MM.1S (cell line): ENCODE data around the gene DDX24.

Source experiments
- DNase-seq: peaks from one replicate; pipeline ENCODE4 v3.0.0-alpha.2; 2015
- H2AFZ ChIP-seq: fragments of 300-600 bp; sonication (generic); 2 replicates; pipeline ENCODE4 v1.6.0; 2016; ENCODE audit warnings: antibody characterized with exemption, low read length
- H3F3A ChIP-seq: fragments of 300-600 bp; sonication (generic); 2 replicates; pipeline ENCODE4 v1.6.1; 2016; ENCODE audit warnings: mild to moderate bottlenecking, antibody characterized with exemption, low read length, moderate library complexity, mixed read lengths; ENCODE audit not compliant: insufficient read depth
- H3K27ac ChIP-seq: fragments of 300-600 bp; sonication (generic); 2 replicates; pipeline ENCODE4 v1.5.1; 2016; ENCODE audit warnings: mild to moderate bottlenecking, low read length
- H3K27me3 ChIP-seq: fragments of 300-600 bp; sonication (generic); replicated peaks from 2 replicates; pipeline ENCODE4 v1.6.0; 2016; ENCODE audit warnings: low read length; ENCODE audit not compliant: insufficient read depth
- H3K36me3 ChIP-seq: fragments of 300-600 bp; sonication (generic); replicated peaks from 2 replicates; pipeline ENCODE4 v1.6.1; 2016; ENCODE audit warnings: mild to moderate bottlenecking, low read length, mixed read lengths; ENCODE audit not compliant: insufficient read depth
- H3K4me1 ChIP-seq: fragments of 300-600 bp; sonication (generic); 2 replicates; pipeline ENCODE4 v1.6.1; 2016; ENCODE audit warnings: low read length, mixed read lengths
- H3K4me2 ChIP-seq: fragments of 300-600 bp; sonication (generic); 2 replicates; pipeline ENCODE4 v1.6.0; 2016; ENCODE audit warnings: low read depth, low read length
- H3K4me3 ChIP-seq: fragments of 300-600 bp; sonication (generic); 2 replicates; pipeline ENCODE4 v1.5.1; 2016; ENCODE audit warnings: low read length, mixed read lengths
- H3K79me2 ChIP-seq: fragments of 300-600 bp; sonication (generic); 2 replicates; pipeline ENCODE4 v1.6.1; 2016; ENCODE audit warnings: mixed run types, low read length, mixed read lengths
- H3K9ac ChIP-seq: fragments of 300-600 bp; sonication (generic); 2 replicates; pipeline ENCODE4 v1.6.1; 2016; ENCODE audit warnings: low read length, mixed read lengths
- H3K9me2 ChIP-seq: fragments of 300-600 bp; sonication (generic); replicated peaks from 2 replicates; pipeline ENCODE4 v1.6.1; 2016; ENCODE audit warnings: mild to moderate bottlenecking, low read length, mixed read lengths; ENCODE audit not compliant: insufficient read depth
- H3K9me3 ChIP-seq: fragments of 300-600 bp; sonication (generic); replicated peaks from 2 replicates; pipeline ENCODE4 v1.6.1; 2016; ENCODE audit warnings: mild to moderate bottlenecking, low read length, mixed read lengths; ENCODE audit not compliant: insufficient read depth
- H4K20me1 ChIP-seq: fragments of 300-600 bp; sonication (generic); 2 replicates; pipeline ENCODE4 v1.6.1; 2016; ENCODE audit warnings: mild to moderate bottlenecking, low read length, moderate library complexity, mixed read lengths; ENCODE audit not compliant: insufficient read depth
- EZH2 ChIP-seq: fragments of 300-600 bp; sonication (generic); optimal IDR thresholded peaks from 2 replicates; pipeline ENCODE3; 2017; ENCODE audit warnings: low read depth, mild to moderate bottlenecking, antibody characterized with exemption, low read length, mixed read lengths
- EZH2phosphoT487 ChIP-seq: fragments of 300-600 bp; sonication (generic); IDR thresholded peaks from 2 replicates; pipeline ENCODE4 v1.6.1; 2018; ENCODE audit warnings: antibody characterized with exemption, low read length
- TF ChIP-seq, protein P1 (sequence below): fragments of 300-600 bp; sonication (generic); IDR thresholded peaks from 2 replicates; pipeline ENCODE4 v1.5.1; 2016; ENCODE audit warnings: antibody characterized with exemption, low read length, mixed read lengths

Gene DDX24

DNA sequence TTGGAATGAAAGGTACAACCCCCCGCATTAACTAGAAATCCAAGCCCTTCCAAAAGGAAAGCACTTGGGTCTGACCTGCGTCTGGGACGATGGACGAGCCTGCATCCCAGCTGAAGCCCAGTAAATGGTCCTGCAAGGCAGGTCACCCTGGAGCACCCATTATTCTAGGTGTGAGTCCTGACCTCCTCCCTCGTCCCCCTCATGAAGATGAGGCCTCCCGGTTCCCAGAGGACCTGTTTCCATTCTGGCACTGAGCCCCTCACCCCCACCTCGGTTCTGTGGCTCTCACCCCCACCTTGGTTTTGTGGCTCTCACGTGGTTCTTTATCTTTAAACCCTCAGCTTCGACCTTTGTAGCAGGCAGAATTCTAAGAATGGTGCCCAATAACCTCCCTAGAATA is 36.9 kb upstream of the DDX24 start:
- TF ChIP-seq, protein P1, sequence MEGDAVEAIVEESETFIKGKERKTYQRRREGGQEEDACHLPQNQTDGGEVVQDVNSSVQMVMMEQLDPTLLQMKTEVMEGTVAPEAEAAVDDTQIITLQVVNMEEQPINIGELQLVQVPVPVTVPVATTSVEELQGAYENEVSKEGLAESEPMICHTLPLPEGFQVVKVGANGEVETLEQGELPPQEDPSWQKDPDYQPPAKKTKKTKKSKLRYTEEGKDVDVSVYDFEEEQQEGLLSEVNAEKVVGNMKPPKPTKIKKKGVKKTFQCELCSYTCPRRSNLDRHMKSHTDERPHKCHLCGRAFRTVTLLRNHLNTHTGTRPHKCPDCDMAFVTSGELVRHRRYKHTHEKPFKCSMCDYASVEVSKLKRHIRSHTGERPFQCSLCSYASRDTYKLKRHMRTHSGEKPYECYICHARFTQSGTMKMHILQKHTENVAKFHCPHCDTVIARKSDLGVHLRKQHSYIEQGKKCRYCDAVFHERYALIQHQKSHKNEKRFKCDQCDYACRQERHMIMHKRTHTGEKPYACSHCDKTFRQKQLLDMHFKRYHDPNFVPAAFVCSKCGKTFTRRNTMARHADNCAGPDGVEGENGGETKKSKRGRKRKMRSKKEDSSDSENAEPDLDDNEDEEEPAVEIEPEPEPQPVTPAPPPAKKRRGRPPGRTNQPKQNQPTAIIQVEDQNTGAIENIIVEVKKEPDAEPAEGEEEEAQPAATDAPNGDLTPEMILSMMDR, result no peak
- TF ChIP-seq EZH2 (no peak), EZH2phosphoT487 (no peak)
- Histone ChIP-seq H3K36me3 (no peaks in the 10 kb centered on the region), H3K4me2 (no peak overlapping the region), H3K79me2 (no peaks in the 10 kb centered on the region), H3K27me3 (no peaks in the 10 kb centered on the region), H2AFZ (no peak overlapping the region), H3K9me3 (no peaks in the 10 kb centered on the region), H3K4me3 (no peak overlapping the region), H3K9me2 (no peaks in the 10 kb centered on the region), H3K9ac (no peak overlapping the region), H3F3A (no peaks in the 10 kb centered on the region), H3K27ac (no peak overlapping the region), H3K4me1 (no peaks in the 10 kb centered on the region), H4K20me1 (no peaks in the 10 kb centered on the region)
- DNase-seq, result no peak

DNA sequence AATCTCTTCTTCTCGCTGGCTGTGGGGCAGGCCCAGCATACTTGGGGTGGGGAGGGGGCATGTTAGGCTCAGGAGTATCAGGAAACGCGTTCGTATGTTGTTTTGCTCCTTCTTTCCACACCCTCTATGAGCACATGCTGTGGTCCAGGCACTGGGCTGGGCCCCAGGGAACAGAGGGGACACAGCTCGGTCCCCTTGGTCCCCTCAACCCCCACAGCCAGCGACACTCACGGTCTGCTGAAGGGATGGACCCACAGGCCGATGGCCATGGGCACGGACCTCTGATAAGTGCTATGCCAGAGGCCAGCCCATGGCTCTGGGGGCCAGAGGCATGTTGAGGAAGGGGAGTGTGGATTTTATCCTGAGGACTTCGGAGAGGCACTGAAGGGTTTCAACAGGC is 35.7 kb upstream of the DDX24 start:
- H3K79me2 ChIP-seq, result no peaks in the 10 kb centered on the region
- no peaks in the 10 kb centered on the region for H4K20me1 ChIP-seq
- no peaks in the 10 kb centered on the region for H3K36me3 ChIP-seq
- no peak overlapping the region for H3K9ac ChIP-seq
- no peaks in the 10 kb centered on the region for H3K27me3 ChIP-seq
- no peaks in the 10 kb centered on the region for H3K4me1 ChIP-seq
- no peak overlapping the region for H3K27ac ChIP-seq
- no peak overlapping the region for H3K4me3 ChIP-seq
- H2AFZ ChIP-seq, result no peak overlapping the region
- H3K4me2 ChIP-seq, result no peak overlapping the region
- H3K9me2 ChIP-seq, result no peaks in the 10 kb centered on the region
- H3F3A ChIP-seq, result no peaks in the 10 kb centered on the region
- no peak for DNase-seq
- TF ChIP-seq, protein P1, result no peak
- TF ChIP-seq EZH2, result no peak
- no peaks in the 10 kb centered on the region for H3K9me3 ChIP-seq

DNA sequence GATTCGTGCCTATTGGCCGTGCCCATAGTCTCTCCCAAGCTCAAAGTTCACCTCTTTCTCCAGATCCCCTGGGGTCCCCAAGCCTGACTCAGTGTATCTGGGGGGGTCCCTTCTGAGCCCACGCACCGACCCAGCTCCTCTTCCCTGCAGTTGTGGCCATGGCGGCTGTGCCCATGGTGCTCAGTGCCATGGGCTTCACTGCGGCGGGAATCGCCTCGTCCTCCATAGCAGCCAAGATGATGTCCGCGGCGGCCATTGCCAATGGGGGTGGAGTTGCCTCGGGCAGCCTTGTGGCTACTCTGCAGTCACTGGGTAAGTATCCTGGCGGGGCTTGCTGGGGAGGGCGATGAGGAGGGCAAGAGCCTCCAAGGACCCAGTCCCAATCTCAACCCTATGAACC is 34.6 kb upstream of the DDX24 start:
- Histone ChIP-seq H3K27me3 (no peaks in the 10 kb centered on the region), H3K36me3 (no peaks in the 10 kb centered on the region)

More for the DNA sequence above, 34.6 kb upstream of the DDX24 start:
- H3K79me2 ChIP-seq, result no peaks in the 10 kb centered on the region
- no peak overlapping the region for H3K4me3 ChIP-seq
- no peak overlapping the region for H3K27ac ChIP-seq
- no peak overlapping the region for H3K4me2 ChIP-seq
- no peaks in the 10 kb centered on the region for H4K20me1 ChIP-seq
- H3K9me2 ChIP-seq, result no peaks in the 10 kb centered on the region
- H3K9ac ChIP-seq, result no peak overlapping the region
- no peaks in the 10 kb centered on the region for H3F3A ChIP-seq
- no peaks in the 10 kb centered on the region for H3K9me3 ChIP-seq
- H3K4me1 ChIP-seq, result no peaks in the 10 kb centered on the region
- no peak for TF ChIP-seq EZH2
- TF ChIP-seq, protein P1, result no peak
- no peak for TF ChIP-seq EZH2phosphoT487
- DNase-seq, result no peak
- no peak overlapping the region for H2AFZ ChIP-seq
